ENCODE measurements around the gene SCARF2.

SCARF2 gene

DNA sequence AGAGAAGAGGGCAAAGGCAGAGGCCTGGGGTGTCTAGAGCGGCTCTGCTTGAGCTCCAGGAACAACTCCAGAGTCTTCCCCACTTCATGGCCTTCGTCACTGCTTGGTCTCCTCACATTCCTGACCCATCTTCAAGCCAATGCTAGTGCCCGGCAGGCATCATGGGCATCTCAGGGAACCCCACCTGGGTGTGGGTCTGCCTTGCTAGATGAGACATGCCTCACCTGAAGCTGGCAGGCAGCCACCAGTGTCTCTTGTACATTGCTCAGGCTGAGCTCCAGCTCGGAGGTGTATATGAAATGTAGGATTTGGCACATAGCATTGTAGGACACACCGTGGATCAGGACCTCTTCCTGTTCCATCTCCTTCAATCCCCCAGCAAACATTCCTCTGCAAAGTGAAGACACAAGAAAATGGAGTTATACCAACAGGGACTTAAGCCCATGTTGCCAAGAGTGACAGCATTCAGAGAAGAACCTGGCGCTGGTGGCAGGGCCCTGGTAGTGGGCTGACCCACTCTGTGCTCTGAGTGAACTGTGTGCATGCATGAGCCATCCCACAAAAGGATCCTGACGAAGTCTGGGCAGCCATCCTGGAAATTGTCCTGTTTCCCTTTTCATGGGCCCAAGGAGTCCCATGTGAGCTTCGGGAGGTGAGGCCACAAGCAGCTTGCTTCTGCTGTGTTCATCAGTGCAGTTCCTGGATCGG is 33.7 kb upstream of the SCARF2 start:
- Histone ChIP-seq H3K36me3 (ENCODE audit: control insufficient read depth in 2 of 2, insufficient read depth in 1 of 2, low read length in 2 of 2) (peaks cover 0 to 49% of the 10 kb centered on the region in 2 experiments; a peak in 2 of 3 replicates), H3K4me3 (ENCODE audit: low read depth, low read length) (no peak overlapping the region), H3K27ac (ENCODE audit: extremely low read depth, low read depth, low read length) (no peak overlapping the region), H3K9me3 (ENCODE audit: control insufficient read depth, insufficient read depth, low read depth, low read length) (no peaks in the 10 kb centered on the region), H3K4me1 (ENCODE audit: control insufficient read depth, insufficient read depth, low read length) (no peaks in the 10 kb centered on the region)
- ChIA-PET POLR2A (no interaction called here), CTCF (interaction anchor here (0.6 to 2.1 kb wide), 2 partner anchors 11 to 15 kb away, joined by 3 to 10 read pairs; no protein-coding TSS in a partner anchor)
- TF ChIP-seq ZBTB49 (tag by site-specific recombination; IDR thresholded peaks at IDR 0.05; ENCODE audit: low read depth), result no peak
- TF ChIP-seq ZSCAN30 (tag by site-specific recombination; IDR thresholded peaks at IDR 0.05), result no peak
- no peak for TF ChIP-seq ZSCAN23 (tag by site-specific recombination; IDR thresholded peaks at IDR 0.05)
- TF ChIP-seq ZNF488 (tag by site-specific recombination; IDR thresholded peaks at IDR 0.05), result no peak
- no peak for TF ChIP-seq ZNF341 (tag by site-specific recombination; IDR thresholded peaks at IDR 0.05; ENCODE audit: low read depth)
- TF ChIP-seq GFI1B (tag by site-specific recombination; IDR thresholded peaks at IDR 0.05), result no peak
- no peak for TF ChIP-seq ZNF561 (tag by site-specific recombination; IDR thresholded peaks at IDR 0.05; ENCODE audit: borderline replicate concordance)
- TF ChIP-seq ZNF394 (tag by site-specific recombination; IDR thresholded peaks at IDR 0.05; ENCODE audit: borderline replicate concordance), result no peak
- no peak for TF ChIP-seq ZNF645 (tag by site-specific recombination; IDR thresholded peaks at IDR 0.05)
- TF ChIP-seq ZNF701 (tag by site-specific recombination; IDR thresholded peaks at IDR 0.05), result no peak
- no peak for TF ChIP-seq PATZ1 (tag by site-specific recombination; IDR thresholded peaks at IDR 0.05)
- no peak for TF ChIP-seq EGR2 (tag by site-specific recombination; IDR thresholded peaks at IDR 0.05; ENCODE audit: low read depth)
- no peak for TF ChIP-seq OSR2 (tag by site-specific recombination; IDR thresholded peaks at IDR 0.05)
- TF ChIP-seq ZNF670 (tag by site-specific recombination; IDR thresholded peaks at IDR 0.05; ENCODE audit: low read depth), result no peak
- no peak for TF ChIP-seq ZNF18 (tag by site-specific recombination; IDR thresholded peaks at IDR 0.05)
- TF ChIP-seq, protein P1, sequence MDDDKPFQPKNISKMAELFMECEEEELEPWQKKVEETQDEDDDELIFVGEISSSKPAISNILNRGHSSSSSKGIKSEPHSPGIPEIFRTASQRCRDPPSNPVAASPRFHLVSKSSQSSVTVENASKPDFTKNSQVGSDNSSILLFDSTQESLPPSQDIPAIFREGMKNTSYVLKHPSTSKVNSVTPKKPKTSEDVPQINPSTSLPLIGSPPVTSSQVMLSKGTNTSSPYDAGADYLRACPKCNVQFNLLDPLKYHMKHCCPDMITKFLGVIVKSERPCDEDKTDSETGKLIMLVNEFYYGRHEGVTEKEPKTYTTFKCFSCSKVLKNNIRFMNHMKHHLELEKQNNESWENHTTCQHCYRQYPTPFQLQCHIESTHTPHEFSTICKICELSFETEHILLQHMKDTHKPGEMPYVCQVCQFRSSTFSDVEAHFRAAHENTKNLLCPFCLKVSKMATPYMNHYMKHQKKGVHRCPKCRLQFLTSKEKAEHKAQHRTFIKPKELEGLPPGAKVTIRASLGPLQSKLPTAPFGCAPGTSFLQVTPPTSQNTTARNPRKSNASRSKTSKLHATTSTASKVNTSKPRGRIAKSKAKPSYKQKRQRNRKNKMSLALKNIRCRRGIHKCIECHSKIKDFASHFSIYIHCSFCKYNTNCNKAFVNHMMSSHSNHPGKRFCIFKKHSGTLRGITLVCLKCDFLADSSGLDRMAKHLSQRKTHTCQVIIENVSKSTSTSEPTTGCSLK (tag by site-specific recombination; IDR thresholded peaks at IDR 0.05), result no peak
- no peak for TF ChIP-seq ZNF324 (tag by site-specific recombination; IDR thresholded peaks at IDR 0.05)
- no peak for TF ChIP-seq ZBTB8A (tag by site-specific recombination; IDR thresholded peaks at IDR 0.05)
- TF ChIP-seq ZNF423 (tag by site-specific recombination; IDR thresholded peaks at IDR 0.05), result no peak

All from HEK293 (cell line).